Osteoblast (primary cell): Measurements from ENCODE around the gene NHSL2. TPM values are rescaled to one million over a fixed set of nuclear protein-coding genes. Genes with fewer than 3 reads are reported as not detected.

Source experiments
- DNase-seq: peaks from one replicate; pipeline ENCODE4 v3.0.0; 2011; ENCODE audit warnings: low spot score, mixed read lengths; ENCODE audit not compliant: insufficient read length; ENCODE audit errors: missing footprints
- H2AFZ ChIP-seq: 2 replicates; pipeline ENCODE4 v1.6.0; 2011; ENCODE audit warnings: mild to moderate bottlenecking, low read length
- H3K27ac ChIP-seq: 2 replicates; pipeline ENCODE4 v1.5.1; 2011; ENCODE audit warnings: mild to moderate bottlenecking, low read depth, low read length, moderate library complexity
- H3K27me3 ChIP-seq: 2 replicates; pipeline ENCODE4 v1.6.0; 2012; ENCODE audit warnings: mild to moderate bottlenecking, control low read depth, inconsistent platforms, low read length, moderate library complexity; ENCODE audit not compliant: insufficient read depth
- H3K36me3 ChIP-seq: 2 replicates; pipeline ENCODE4 v1.5.1; 2011; ENCODE audit warnings: mild to moderate bottlenecking, low read length, control low read depth, moderate library complexity; ENCODE audit not compliant: insufficient read depth
- H3K4me1 ChIP-seq: 2 replicates; pipeline ENCODE4 v1.5.1; 2011; ENCODE audit warnings: mild to moderate bottlenecking, low read length, control low read depth, moderate library complexity; ENCODE audit not compliant: insufficient read depth
- H3K4me2 ChIP-seq: 2 replicates; pipeline ENCODE4 v1.6.0; 2011; ENCODE audit warnings: mild to moderate bottlenecking, low read length; ENCODE audit not compliant: insufficient read depth
- H3K4me3 ChIP-seq: fragments of 200-600 bp; sonication (generic); 3 replicates; pipeline ENCODE4 v1.5.1; 2012; ENCODE audit warnings: mild to moderate bottlenecking, low read length, inconsistent platforms; ENCODE audit not compliant: insufficient read depth
- H3K79me2 ChIP-seq: 2 replicates; pipeline ENCODE4 v1.6.0; 2012; ENCODE audit warnings: mild to moderate bottlenecking, low read length, control low read depth, inconsistent platforms; ENCODE audit not compliant: insufficient read depth
- H3K9me3 ChIP-seq: 2 replicates; pipeline ENCODE4 v1.5.1; 2011; ENCODE audit warnings: low read depth, low read length, control low read depth
- H4K20me1 ChIP-seq: 2 replicates; pipeline ENCODE4 v1.6.0; 2012; ENCODE audit warnings: mild to moderate bottlenecking, low read length, control low read depth; ENCODE audit not compliant: insufficient read depth
- total RNA-seq: library from RNA; depleted of rRNA; stranded (reverse); fragments of >200 nt; gene quantifications from 2 replicates; pipeline ENCODE4 v1.2.3, GENCODE V29; 2012
- TF ChIP-seq, protein P1 (sequence below): IDR thresholded peaks from 2 replicates; pipeline ENCODE4 v1.5.1; 2011; ENCODE audit warnings: mild to moderate bottlenecking, low read depth, low read length, moderate library complexity; ENCODE audit errors: extremely low read depth

The NHSL2 gene
- total RNA-seq, 1 donor: 1.1 TPM

DNA sequence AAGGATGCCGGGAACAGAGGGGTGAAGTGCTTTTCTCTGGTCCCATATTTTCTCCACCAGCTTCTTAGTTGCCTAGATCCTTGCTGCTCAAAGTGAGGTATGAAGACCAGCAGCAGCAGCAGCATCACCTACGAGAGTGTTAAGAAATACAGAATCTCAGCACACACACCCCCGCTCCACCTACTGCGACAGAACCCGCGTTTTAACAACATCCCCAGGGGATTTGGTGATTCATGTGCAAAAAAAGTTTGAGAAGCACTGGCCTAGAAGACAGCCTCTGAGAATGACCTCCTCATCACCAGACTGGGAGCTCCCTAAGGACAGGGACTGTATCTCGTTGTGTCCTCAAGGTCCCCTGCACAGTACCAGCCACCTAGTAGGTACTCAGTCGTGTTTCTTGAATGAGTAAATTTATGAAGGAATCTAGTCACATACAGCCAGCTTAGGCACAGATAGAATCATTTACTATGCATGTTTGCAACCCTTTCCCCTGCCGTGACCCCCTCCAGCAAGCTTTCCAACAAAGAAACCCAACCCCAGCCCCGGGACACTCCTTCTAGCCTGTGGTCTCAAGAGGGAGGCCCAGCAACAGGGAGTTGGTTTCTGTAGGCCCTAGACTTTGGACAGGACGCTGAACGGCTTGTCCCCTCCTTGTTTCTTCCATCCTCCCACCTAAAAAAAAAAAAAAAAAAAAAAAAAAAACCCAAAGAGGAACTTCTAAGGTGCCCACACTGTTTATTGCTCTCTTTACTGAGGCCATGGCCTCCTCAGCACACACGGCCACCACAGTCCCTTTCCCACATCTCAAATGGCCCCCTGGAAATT, 199.6 kb downstream of the NHSL2 start:
- H3K27me3 ChIP-seq: peaks cover 31% of the 10 kb centered on the region
- H3K9me3 ChIP-seq: no peaks in the 10 kb centered on the region
- DNase-seq: peak; percentile 37

DNA sequence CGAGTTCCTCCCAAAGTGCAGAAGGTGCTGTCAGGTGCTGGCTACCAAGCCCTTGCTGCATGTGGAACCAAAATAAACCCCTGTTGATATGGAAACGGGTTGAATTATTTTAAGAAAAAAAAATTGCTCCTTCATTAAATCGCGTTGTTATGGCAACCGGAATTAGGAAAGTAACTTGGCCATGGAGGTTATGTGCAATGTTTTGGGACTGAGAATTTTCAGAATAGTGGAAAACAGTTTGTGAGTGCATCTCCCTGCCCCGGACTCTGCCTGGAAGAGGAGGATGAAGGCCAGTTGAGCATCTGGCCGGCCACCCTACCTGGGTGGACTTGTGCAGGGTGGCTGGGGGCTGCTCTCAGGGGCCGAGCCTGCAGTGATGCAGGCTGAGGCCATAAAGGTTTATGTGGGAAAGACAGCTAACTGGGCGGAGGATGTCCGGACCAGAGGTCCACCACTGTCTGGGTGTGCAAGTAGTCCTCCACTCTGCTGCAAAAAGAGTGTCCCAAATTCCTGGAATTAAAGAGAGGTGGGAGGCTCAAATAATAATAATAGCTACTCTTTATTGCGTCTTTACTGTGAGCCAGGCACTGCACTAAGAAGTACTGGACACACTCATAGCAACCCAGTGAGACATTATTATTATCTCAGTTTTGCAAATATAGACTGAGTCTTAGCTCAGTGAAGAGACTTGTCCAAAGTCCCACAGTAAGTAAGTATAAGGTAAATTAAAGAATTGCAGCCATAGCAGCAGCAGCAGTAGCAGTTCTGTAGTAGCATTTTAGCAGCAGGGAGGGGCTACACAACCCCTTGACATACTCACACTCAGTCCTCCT, 200.4 kb downstream of the NHSL2 start:
- peaks cover 2% of the 10 kb centered on the region for H4K20me1 ChIP-seq
- H3K36me3 ChIP-seq: no peaks in the 10 kb centered on the region
- H3K27ac ChIP-seq: no peak overlapping the region
- H3K79me2 ChIP-seq: no peaks in the 10 kb centered on the region
- peaks cover 31% of the 10 kb centered on the region for H3K27me3 ChIP-seq
- no peak overlapping the region for H2AFZ ChIP-seq
- peak; percentile 25 for DNase-seq
- TF ChIP-seq, protein P1, sequence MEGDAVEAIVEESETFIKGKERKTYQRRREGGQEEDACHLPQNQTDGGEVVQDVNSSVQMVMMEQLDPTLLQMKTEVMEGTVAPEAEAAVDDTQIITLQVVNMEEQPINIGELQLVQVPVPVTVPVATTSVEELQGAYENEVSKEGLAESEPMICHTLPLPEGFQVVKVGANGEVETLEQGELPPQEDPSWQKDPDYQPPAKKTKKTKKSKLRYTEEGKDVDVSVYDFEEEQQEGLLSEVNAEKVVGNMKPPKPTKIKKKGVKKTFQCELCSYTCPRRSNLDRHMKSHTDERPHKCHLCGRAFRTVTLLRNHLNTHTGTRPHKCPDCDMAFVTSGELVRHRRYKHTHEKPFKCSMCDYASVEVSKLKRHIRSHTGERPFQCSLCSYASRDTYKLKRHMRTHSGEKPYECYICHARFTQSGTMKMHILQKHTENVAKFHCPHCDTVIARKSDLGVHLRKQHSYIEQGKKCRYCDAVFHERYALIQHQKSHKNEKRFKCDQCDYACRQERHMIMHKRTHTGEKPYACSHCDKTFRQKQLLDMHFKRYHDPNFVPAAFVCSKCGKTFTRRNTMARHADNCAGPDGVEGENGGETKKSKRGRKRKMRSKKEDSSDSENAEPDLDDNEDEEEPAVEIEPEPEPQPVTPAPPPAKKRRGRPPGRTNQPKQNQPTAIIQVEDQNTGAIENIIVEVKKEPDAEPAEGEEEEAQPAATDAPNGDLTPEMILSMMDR: no peak
- no peak overlapping the region for H3K4me3 ChIP-seq
- H3K4me2 ChIP-seq: no peak overlapping the region
- no peaks in the 10 kb centered on the region for H3K9me3 ChIP-seq
- no peaks in the 10 kb centered on the region for H3K4me1 ChIP-seq

More for the DNA sequence above, 199.6 kb downstream of the NHSL2 start:
- Histone ChIP-seq H3K4me2 (no peak overlapping the region), H4K20me1 (peaks cover 2% of the 10 kb centered on the region), H3K36me3 (no peaks in the 10 kb centered on the region), H3K4me1 (no peaks in the 10 kb centered on the region), H3K4me3 (no peak overlapping the region), H3K27ac (no peak overlapping the region), H3K79me2 (no peaks in the 10 kb centered on the region), H2AFZ (no peak overlapping the region)
- TF ChIP-seq, protein P1: no peak

DNA sequence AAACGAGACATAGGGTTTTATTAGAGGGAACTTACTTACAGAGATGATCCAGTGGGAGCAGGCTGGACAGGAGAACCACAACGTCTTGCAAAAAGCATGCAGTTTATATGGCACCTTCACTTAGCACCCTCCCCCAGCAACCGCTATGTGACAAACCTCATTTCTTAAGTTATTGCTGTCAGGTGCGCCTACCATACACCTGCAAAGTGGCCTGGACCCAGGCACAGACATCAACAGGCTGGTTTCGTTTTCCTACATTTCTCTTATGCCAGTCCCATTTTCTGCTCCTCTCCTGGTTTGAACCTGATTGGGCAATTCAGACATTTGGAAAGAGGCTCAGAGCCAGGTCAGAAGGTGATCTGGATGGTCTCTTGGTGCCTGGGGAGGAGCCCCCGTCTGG, 202.8 kb downstream of the NHSL2 start:
- peaks cover 2% of the 10 kb centered on the region for H4K20me1 ChIP-seq
- H3K4me2 ChIP-seq: no peak overlapping the region
- H3K4me1 ChIP-seq: no peaks in the 10 kb centered on the region
- peaks cover 41% of the 10 kb centered on the region for H3K27me3 ChIP-seq
- no peaks in the 10 kb centered on the region for H3K9me3 ChIP-seq
- no peaks in the 10 kb centered on the region for H3K79me2 ChIP-seq
- DNase-seq: no peak
- no peak overlapping the region for H2AFZ ChIP-seq
- TF ChIP-seq, protein P1: no peak
- no peak overlapping the region for H3K27ac ChIP-seq
- no peak overlapping the region for H3K4me3 ChIP-seq
- H3K36me3 ChIP-seq: no peaks in the 10 kb centered on the region

DNA sequence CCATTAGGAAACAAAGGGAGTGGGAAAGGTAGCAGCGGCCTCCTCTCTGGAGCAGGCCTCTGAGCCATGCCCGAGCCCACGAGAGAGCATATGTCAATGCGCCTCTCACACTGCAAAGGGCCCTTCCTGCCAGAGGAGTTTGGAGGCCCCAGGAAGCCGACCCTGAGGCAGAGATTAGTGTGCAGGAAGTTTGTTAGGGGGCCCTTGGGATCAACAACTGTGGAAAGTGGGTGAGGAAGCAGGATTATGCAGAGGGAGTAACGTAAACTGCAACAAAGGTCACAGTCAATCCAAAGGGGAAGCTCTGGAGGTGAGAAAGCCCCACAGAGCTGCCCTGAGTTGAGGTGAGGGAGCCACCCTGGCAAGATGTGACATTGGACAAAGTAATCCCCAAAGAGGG, 203.7 kb downstream of the NHSL2 start:
- Histone ChIP-seq H3K4me2 (no peak overlapping the region), H3K4me1 (no peaks in the 10 kb centered on the region), H3K4me3 (no peak overlapping the region), H3K27ac (no peak overlapping the region), H3K79me2 (no peaks in the 10 kb centered on the region), H3K36me3 (no peaks in the 10 kb centered on the region), H2AFZ (no peak overlapping the region), H4K20me1 (peaks cover 2% of the 10 kb centered on the region), H3K9me3 (no peaks in the 10 kb centered on the region), H3K27me3 (peaks cover 39% of the 10 kb centered on the region)
- TF ChIP-seq, protein P1: no peak
- DNase-seq: peak; percentile 15
